HG03064 (cell line): ENCODE data around the gene HDAC4.

ENCODE experiments used
- ATAC-seq: cut with Tn5 transposase; IDR thresholded peaks from one replicate; pipeline ENCODE4 v1.9.1; 2021; ENCODE audit warnings: low read depth; ENCODE audit not compliant: unreplicated experiment

The HDAC4 gene

GRCh38 chr2:239398521-239398921, 2.3 kb downstream of the HDAC4 start:
- ATAC-seq: no peak

GRCh38 chr2:239397931-239398471, 2.8 kb downstream of the HDAC4 start:
- ATAC-seq: no peak

- no peak for ATAC-seq
Measured at GRCh38 chr2:239396881-239397681, 3.7 kb downstream of the HDAC4 start.

- no peak for ATAC-seq
Measured at GRCh38 chr2:239395524-239395923, 5.3 kb downstream of the HDAC4 start.

GRCh38 chr2:239394978-239395377, 5.8 kb downstream of the HDAC4 start:
- ATAC-seq: no peak

- ATAC-seq: no peak
Measured at GRCh38 chr2:239394346-239394945, 6.4 kb downstream of the HDAC4 start.

GRCh38 chr2:239393941-239394340, 6.9 kb downstream of the HDAC4 start:
- ATAC-seq: no peak

- ATAC-seq: no peak
Measured at GRCh38 chr2:239393388-239393940, 7.4 kb downstream of the HDAC4 start.

- no peak for ATAC-seq
Measured at GRCh38 chr2:239392688-239393387, 8.0 kb downstream of the HDAC4 start.

- ATAC-seq: no peak
Measured at GRCh38 chr2:239392072-239392357, 8.8 kb downstream of the HDAC4 start.

GRCh38 chr2:239391286-239392071, 9.3 kb downstream of the HDAC4 start:
- no peak for ATAC-seq

- no peak for ATAC-seq
Measured at GRCh38 chr2:239390546-239391285, 10.1 kb downstream of the HDAC4 start.

GRCh38 chr2:239389414-239390329, 11.1 kb downstream of the HDAC4 start:
- no peak for ATAC-seq

GRCh38 chr2:239388236-239389151, 12.3 kb downstream of the HDAC4 start:
- no peak for ATAC-seq

- ATAC-seq: no peak
Measured at GRCh38 chr2:239387811-239388210, 13.0 kb downstream of the HDAC4 start.

- ATAC-seq: no peak
Measured at GRCh38 chr2:239386872-239387445, 13.9 kb downstream of the HDAC4 start.

GRCh38 chr2:239386001-239386670, 14.7 kb downstream of the HDAC4 start:
- ATAC-seq: no peak
